Ishikawa (cell line): ENCODE data around the gene SIGLEC9.

ENCODE experiments used
- CEBPB ChIP-seq: IDR thresholded peaks from 2 replicates; pipeline ENCODE4 v1.6.1; 2012
- CREB1 ChIP-seq: IDR thresholded peaks from 2 replicates; pipeline ENCODE4 v1.6.1; 2012; ENCODE audit warnings: low read depth
- EGR1 ChIP-seq: IDR thresholded peaks from 2 replicates; pipeline ENCODE4 v1.6.1; 2012
- EP300 ChIP-seq: IDR thresholded peaks from 2 replicates; pipeline ENCODE4 v1.6.1; 2012; ENCODE audit warnings: borderline replicate concordance
- MAX ChIP-seq: IDR thresholded peaks from 2 replicates; pipeline ENCODE4 v1.6.1; 2012
- NFIC ChIP-seq: IDR thresholded peaks from 2 replicates; pipeline ENCODE4 v1.6.1; 2012
- RAD21 ChIP-seq: IDR thresholded peaks from 2 replicates; pipeline ENCODE4 v1.6.1; 2012; ENCODE audit warnings: low read depth
- REST ChIP-seq: IDR thresholded peaks from 2 replicates; pipeline ENCODE4 v1.6.1; 2012; ENCODE audit warnings: low read depth, mild to moderate bottlenecking
- TAF1 ChIP-seq: IDR thresholded peaks from 2 replicates; pipeline ENCODE4 v1.6.1; 2012; ENCODE audit warnings: low read depth, mild to moderate bottlenecking
- TCF12 ChIP-seq: IDR thresholded peaks from 2 replicates; pipeline ENCODE4 v1.6.1; 2012; ENCODE audit warnings: low read depth
- TEAD4 ChIP-seq: IDR thresholded peaks from 2 replicates; pipeline ENCODE4 v1.6.1; 2012
- USF1 ChIP-seq: IDR thresholded peaks from 2 replicates; pipeline ENCODE4 v1.6.1; 2012
- YY1 ChIP-seq: IDR thresholded peaks from 2 replicates; pipeline ENCODE4 v1.6.1; 2012; ENCODE audit warnings: low read depth
- ZBTB7A ChIP-seq: IDR thresholded peaks from 2 replicates; pipeline ENCODE4 v1.6.1; 2012; ENCODE audit warnings: low read depth

GRCh38 chr19:51091895-51092873 is 32.5 kb upstream of the SIGLEC9 start:
- no peak for TF ChIP-seq TAF1
- TF ChIP-seq MAX = no peak
- TF ChIP-seq NFIC = no peak
- TF ChIP-seq EGR1 = no peak
- no peak for TF ChIP-seq CEBPB
- no peak for TF ChIP-seq REST
- TF ChIP-seq TEAD4 = no peak
- TF ChIP-seq EP300 = no peak
- no peak for TF ChIP-seq RAD21
- no peak for TF ChIP-seq YY1
- TF ChIP-seq TCF12 = no peak
- no peak for TF ChIP-seq ZBTB7A
- no peak for TF ChIP-seq CREB1
- TF ChIP-seq USF1 = no peak
